Stomach (tissue), 4 donors: Measurements from ENCODE around the gene SRP68.

Source experiments
- POLR2A ChIP-seq, 4 donors: fragments of 450-650 bp; IDR thresholded peaks; one replicate each; pipeline ENCODE4 v1.6.1; 2016; ENCODE audit warnings: antibody characterized with exemption in 4 of 4, control low read depth in 2 of 4, mild to moderate bottlenecking in 1 of 4, moderate library complexity in 1 of 4
- TF ChIP-seq, protein P1 (sequence below), 7 experiments: fragments of 450-650 bp in 4 of 7; fragments of 200-600 bp in 3 of 7; sonication (generic) in 3 of 7; IDR thresholded peaks; one replicate each; pipeline ENCODE4 v1.5.1; 2016 to 2019; ENCODE audit warnings: antibody characterized with exemption in 7 of 7, control low read depth in 2 of 7, mild to moderate bottlenecking in 1 of 7

DNA sequence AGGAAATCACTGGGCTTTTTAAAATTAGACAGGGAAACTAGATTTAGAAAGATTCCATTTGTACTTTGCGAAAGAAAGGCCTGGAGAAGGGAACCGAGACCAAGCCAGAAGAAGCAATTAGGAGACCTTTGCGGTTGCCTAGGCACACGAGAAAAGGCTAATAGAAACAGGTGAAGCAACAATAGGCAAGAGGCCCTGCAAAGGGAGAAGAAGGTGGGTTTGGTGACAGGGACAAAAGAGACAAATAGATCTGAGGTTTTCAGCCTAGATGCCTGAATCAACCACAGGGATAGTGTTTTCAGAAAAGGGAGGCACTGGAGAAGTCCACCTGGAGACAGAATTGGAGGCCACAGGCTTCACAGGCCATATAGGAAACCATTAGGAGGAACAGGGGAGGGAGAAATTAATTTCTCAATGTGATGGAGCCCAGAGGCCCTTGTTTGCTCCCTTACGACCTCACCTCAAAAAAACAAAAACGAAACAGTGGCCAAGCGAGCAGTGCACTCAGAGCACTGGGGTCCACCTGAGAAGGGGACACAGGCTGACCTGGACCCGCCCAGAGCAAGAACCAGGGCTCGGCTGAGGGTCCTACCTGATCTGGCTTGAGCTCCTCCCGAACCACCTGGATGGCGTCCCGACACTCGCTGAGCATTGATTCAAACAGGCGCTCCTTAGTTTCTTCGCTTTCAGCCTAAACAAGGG lies 22.3 kb downstream of the SRP68 start:
- TF ChIP-seq, protein P1, sequence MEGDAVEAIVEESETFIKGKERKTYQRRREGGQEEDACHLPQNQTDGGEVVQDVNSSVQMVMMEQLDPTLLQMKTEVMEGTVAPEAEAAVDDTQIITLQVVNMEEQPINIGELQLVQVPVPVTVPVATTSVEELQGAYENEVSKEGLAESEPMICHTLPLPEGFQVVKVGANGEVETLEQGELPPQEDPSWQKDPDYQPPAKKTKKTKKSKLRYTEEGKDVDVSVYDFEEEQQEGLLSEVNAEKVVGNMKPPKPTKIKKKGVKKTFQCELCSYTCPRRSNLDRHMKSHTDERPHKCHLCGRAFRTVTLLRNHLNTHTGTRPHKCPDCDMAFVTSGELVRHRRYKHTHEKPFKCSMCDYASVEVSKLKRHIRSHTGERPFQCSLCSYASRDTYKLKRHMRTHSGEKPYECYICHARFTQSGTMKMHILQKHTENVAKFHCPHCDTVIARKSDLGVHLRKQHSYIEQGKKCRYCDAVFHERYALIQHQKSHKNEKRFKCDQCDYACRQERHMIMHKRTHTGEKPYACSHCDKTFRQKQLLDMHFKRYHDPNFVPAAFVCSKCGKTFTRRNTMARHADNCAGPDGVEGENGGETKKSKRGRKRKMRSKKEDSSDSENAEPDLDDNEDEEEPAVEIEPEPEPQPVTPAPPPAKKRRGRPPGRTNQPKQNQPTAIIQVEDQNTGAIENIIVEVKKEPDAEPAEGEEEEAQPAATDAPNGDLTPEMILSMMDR (IDR thresholded peaks at IDR 0.05) = no peak
- TF ChIP-seq POLR2A (IDR thresholded peaks at IDR 0.05) = no peak
